Measurements from ENCODE around the gene PTPRK. TPM values are rescaled to one million over a fixed set of nuclear protein-coding genes. Genes with fewer than 3 reads are reported as not detected.

PTPRK gene
- total and polyA plus RNA-seq, 2 donors (not counting 1 experiment from before 2014, with no cell fraction given): 16.2 to 18.7 TPM

DNA sequence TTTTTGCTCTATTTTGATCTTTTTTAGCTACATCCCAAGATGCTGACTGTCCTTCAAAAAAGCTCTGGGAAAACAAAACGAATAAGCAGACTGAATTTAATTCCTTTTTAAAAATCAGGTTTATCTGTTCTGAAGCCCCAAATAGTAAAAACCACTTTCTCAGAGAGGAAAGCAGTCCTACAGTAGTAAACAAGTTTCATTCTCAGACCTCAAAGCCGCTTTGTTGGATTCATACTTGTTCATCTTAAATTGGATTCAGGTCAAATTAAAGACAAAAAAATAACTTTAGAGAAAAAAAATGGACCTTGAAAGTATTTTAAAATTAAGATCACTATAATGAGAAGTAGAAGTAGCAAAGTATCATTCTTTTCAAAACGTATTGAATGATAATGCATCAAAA, 523.5 kb downstream of the PTPRK start:
- Histone ChIP-seq H3K9me3 (ENCODE audit: control extremely low read depth in 1 of 3, control insufficient read depth in 2 of 3, insufficient read depth in 1 of 3, low read length in 2 of 3) (no peaks in the 10 kb centered on the region), H3K4me1 (ENCODE audit: control insufficient read depth in 2 of 2, insufficient read depth in 2 of 2, low read length in 2 of 2) (no peaks in the 10 kb centered on the region), H4K20me1 (ENCODE audit: control insufficient read depth, insufficient read depth, low read length, poor library complexity, severe bottlenecking) (no peaks in the 10 kb centered on the region), H3K9ac (ENCODE audit: low read length) (no peak overlapping the region), H3K27ac (ENCODE audit: low read length in 2 of 2) (no peak overlapping the region), H3K4me2 (replicated peaks; ENCODE audit: low read depth, low read length, poor library complexity, severe bottlenecking) (no peak overlapping the region), H3K79me2 (ENCODE audit: control insufficient read depth, insufficient read depth, low read length) (no peaks in the 10 kb centered on the region), H3K27me3 (replicated peaks in 1 of 4; ENCODE audit: control extremely low read depth in 1 of 4, control insufficient read depth in 3 of 4, insufficient read depth in 4 of 4, low read length in 3 of 4) (no peaks in the 10 kb centered on the region), H3K36me3 (replicated peaks in 1 of 2; ENCODE audit: control extremely low read depth in 1 of 2, control insufficient read depth in 1 of 2, extremely low read depth in 1 of 2, insufficient read depth in 2 of 2, low read length in 1 of 2) (peaks cover 1 to 10% of the 10 kb centered on the region in 2 experiments), H3K4me3 (ENCODE audit: control extremely low read depth in 1 of 5, extremely low read depth in 1 of 5, insufficient read depth in 1 of 5, low read depth in 2 of 5, low read length in 4 of 5) (no peak overlapping the region), H2AFZ (ENCODE audit: insufficient read depth, low read depth, low read length, poor library complexity, severe bottlenecking) (no peak overlapping the region)
- Mint-ChIP-seq H3K27me3 (no peaks in the 10 kb centered on the region), H3K27ac (no peak overlapping the region), H3K4me1 (no peaks in the 10 kb centered on the region), H3K9me3 (ENCODE audit: insufficient read depth) (no peaks in the 10 kb centered on the region), H3K4me3 (no peak overlapping the region)
- POLR2A ChIA-PET: no interaction called here
- no peak for DNase-seq
- WGBS (ENCODE audit: insufficient coverage): 40% methylated on average over 1 of the region's 3 CpGs
- TF ChIP-seq, protein P1, sequence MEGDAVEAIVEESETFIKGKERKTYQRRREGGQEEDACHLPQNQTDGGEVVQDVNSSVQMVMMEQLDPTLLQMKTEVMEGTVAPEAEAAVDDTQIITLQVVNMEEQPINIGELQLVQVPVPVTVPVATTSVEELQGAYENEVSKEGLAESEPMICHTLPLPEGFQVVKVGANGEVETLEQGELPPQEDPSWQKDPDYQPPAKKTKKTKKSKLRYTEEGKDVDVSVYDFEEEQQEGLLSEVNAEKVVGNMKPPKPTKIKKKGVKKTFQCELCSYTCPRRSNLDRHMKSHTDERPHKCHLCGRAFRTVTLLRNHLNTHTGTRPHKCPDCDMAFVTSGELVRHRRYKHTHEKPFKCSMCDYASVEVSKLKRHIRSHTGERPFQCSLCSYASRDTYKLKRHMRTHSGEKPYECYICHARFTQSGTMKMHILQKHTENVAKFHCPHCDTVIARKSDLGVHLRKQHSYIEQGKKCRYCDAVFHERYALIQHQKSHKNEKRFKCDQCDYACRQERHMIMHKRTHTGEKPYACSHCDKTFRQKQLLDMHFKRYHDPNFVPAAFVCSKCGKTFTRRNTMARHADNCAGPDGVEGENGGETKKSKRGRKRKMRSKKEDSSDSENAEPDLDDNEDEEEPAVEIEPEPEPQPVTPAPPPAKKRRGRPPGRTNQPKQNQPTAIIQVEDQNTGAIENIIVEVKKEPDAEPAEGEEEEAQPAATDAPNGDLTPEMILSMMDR (IDR thresholded peaks at IDR 0.05): no peak
- no peak for TF ChIP-seq EZH2 (IDR thresholded peaks at IDR 0.05; ENCODE audit: borderline replicate concordance, insufficient read depth, low read depth, low read length, poor library complexity, severe bottlenecking)
- no peak for ATAC-seq (ENCODE audit: low read depth)
- CTCF ChIA-PET: no interaction called here
- intact Hi-C loops (cut with micrococcal nuclease): no loop called here

- H3K27ac Mint-ChIP-seq: no peak overlapping the region
- DNase-seq: no peak
- ATAC-seq (ENCODE audit: low read depth): no peak
- Histone ChIP-seq H3K27ac (ENCODE audit: low read length in 2 of 2) (no peak overlapping the region), H3K79me2 (ENCODE audit: control insufficient read depth, insufficient read depth, low read length) (no peaks in the 10 kb centered on the region), H3K4me1 (ENCODE audit: control insufficient read depth in 2 of 2, insufficient read depth in 2 of 2, low read length in 2 of 2) (no peaks in the 10 kb centered on the region), H3K9ac (ENCODE audit: low read length) (no peak overlapping the region), H3K4me2 (replicated peaks; ENCODE audit: low read depth, low read length, poor library complexity, severe bottlenecking) (no peak overlapping the region), H3K9me3 (ENCODE audit: control extremely low read depth in 1 of 3, control insufficient read depth in 2 of 3, insufficient read depth in 1 of 3, low read length in 2 of 3) (no peaks in the 10 kb centered on the region), H2AFZ (ENCODE audit: insufficient read depth, low read depth, low read length, poor library complexity, severe bottlenecking) (no peak overlapping the region), H3K36me3 (replicated peaks in 1 of 2; ENCODE audit: control extremely low read depth in 1 of 2, control insufficient read depth in 1 of 2, extremely low read depth in 1 of 2, insufficient read depth in 2 of 2, low read length in 1 of 2) (peaks cover 7 to 17% of the 10 kb centered on the region in 2 experiments), H3K4me3 (ENCODE audit: control extremely low read depth in 1 of 5, extremely low read depth in 1 of 5, insufficient read depth in 1 of 5, low read depth in 2 of 5, low read length in 4 of 5) (no peak overlapping the region), H4K20me1 (ENCODE audit: control insufficient read depth, insufficient read depth, low read length, poor library complexity, severe bottlenecking) (no peaks in the 10 kb centered on the region), H3K27me3 (replicated peaks in 1 of 4; ENCODE audit: control extremely low read depth in 1 of 4, control insufficient read depth in 3 of 4, insufficient read depth in 4 of 4, low read length in 3 of 4) (no peaks in the 10 kb centered on the region)
- intact Hi-C loops (cut with micrococcal nuclease): no loop called here
- ChIA-PET CTCF (no interaction called here), POLR2A (no interaction called here)
- H3K4me1 Mint-ChIP-seq: no peaks in the 10 kb centered on the region
- WGBS (ENCODE audit: insufficient coverage): 86% methylated on average over 1 of the region's 1 CpG
- no peaks in the 10 kb centered on the region for H3K9me3 Mint-ChIP-seq (ENCODE audit: insufficient read depth)
- H3K4me3 Mint-ChIP-seq: no peak overlapping the region
- H3K27me3 Mint-ChIP-seq: no peaks in the 10 kb centered on the region
- no peak for TF ChIP-seq EZH2 (IDR thresholded peaks at IDR 0.05; ENCODE audit: borderline replicate concordance, insufficient read depth, low read depth, low read length, poor library complexity, severe bottlenecking)
- TF ChIP-seq, protein P1 (IDR thresholded peaks at IDR 0.05): no peak
Observed at GRCh38 chr6:127992144-127992543, 528.3 kb downstream of the PTPRK start.
